HepG2 (cell line): ENCODE data around the gene RASSF7. TPM values are rescaled to one million over a fixed set of nuclear protein-coding genes. Genes with fewer than 3 reads are reported as not detected.

Source experiments
- CCDC6 ChIP-seq: sonication (generic); formaldehyde crosslinking; IDR thresholded peaks from 2 replicates; pipeline ENCODE4 v1.8.1; 2022; ENCODE audit warnings: mild to moderate bottlenecking, missing genetic modification reagents, moderate library complexity
- GLMP ChIP-seq: sonication (generic); formaldehyde crosslinking; IDR thresholded peaks from 2 replicates; pipeline ENCODE4 v1.9.0; 2021; ENCODE audit warnings: missing genetic modification reagents, mild to moderate bottlenecking, borderline replicate concordance
- HMGXB4 ChIP-seq, 2 experiments: sonication (generic) in 1 of 2; formaldehyde crosslinking in 1 of 2; IDR thresholded peaks; 2 replicates each; pipeline versions ENCODE4 v1.4.0 to v1.6.1; 2018 to 2020; ENCODE audit warnings: missing genetic modification reagents in 2 of 2, borderline replicate concordance in 1 of 2, low read depth in 1 of 2, mild to moderate bottlenecking in 1 of 2, missing biosample characterization in 1 of 2
- MTA1 ChIP-seq: sonication (generic); formaldehyde crosslinking; IDR thresholded peaks from 2 replicates; pipeline ENCODE4 v1.4.0; 2020; ENCODE audit warnings: missing genetic modification reagents, mild to moderate bottlenecking, borderline replicate concordance
- PCBP1 ChIP-seq: fragments of 200-400 bp; formaldehyde crosslinking; IDR thresholded peaks from 2 replicates; pipeline ENCODE4 v1.6.1; 2017; ENCODE audit warnings: mild to moderate bottlenecking, low read depth, low read length, borderline replicate concordance
- RBM39 ChIP-seq: fragments of 200-400 bp; formaldehyde crosslinking; IDR thresholded peaks from one replicate; pipeline ENCODE4 v1.6.1; 2018; ENCODE audit warnings: antibody characterized with exemption, mild to moderate bottlenecking, low read depth, low read length; ENCODE audit not compliant: poor library complexity, severe bottlenecking
- RXRB ChIP-seq: IDR thresholded peaks from 2 replicates; pipeline ENCODE4 v1.6.1; 2016; ENCODE audit warnings: borderline replicate concordance, missing genetic modification reagents, missing compliant biosample characterization
- SMC3 ChIP-seq: IDR thresholded peaks from 2 replicates; pipeline ENCODE4 v1.6.1; 2011; ENCODE audit warnings: low read length, improper control_type of control experiment
- ZKSCAN8 ChIP-seq: IDR thresholded peaks from 2 replicates; pipeline ENCODE4 v1.6.1; 2016; ENCODE audit warnings: borderline replicate concordance, missing genetic modification reagents, missing compliant biosample characterization
- ZNF383 ChIP-seq: sonication (generic); formaldehyde crosslinking; IDR thresholded peaks from 2 replicates; pipeline ENCODE4 v1.4.0; 2020; ENCODE audit warnings: missing genetic modification reagents, mild to moderate bottlenecking, borderline replicate concordance
- ZNF460 ChIP-seq: sonication (generic); formaldehyde crosslinking; IDR thresholded peaks from 2 replicates; pipeline ENCODE4 v1.5.1; 2020; ENCODE audit warnings: missing genetic modification reagents, mild to moderate bottlenecking, borderline replicate concordance
- ZNF510 ChIP-seq: sonication (generic); formaldehyde crosslinking; IDR thresholded peaks from 2 replicates; pipeline ENCODE4 v1.4.0; 2020; ENCODE audit warnings: low read depth, mild to moderate bottlenecking, missing genetic modification reagents
- ZNF652 ChIP-seq: IDR thresholded peaks from 2 replicates; pipeline ENCODE4 v1.6.1; 2016; ENCODE audit warnings: low read depth, borderline replicate concordance
- ZNF777 ChIP-seq: sonication (generic); formaldehyde crosslinking; IDR thresholded peaks from 2 replicates; pipeline ENCODE4 v1.4.0; 2020; ENCODE audit warnings: missing genetic modification reagents
- polyA plus RNA-seq, 8 experiments: library from polyadenylated mRNA; depleted of rRNA in 3 of 8; stranded (reverse) in 7 of 8; unstranded in 1 of 8; fragments of >200 nt; fragmentation: Illumina TruSeq in 4 of 8; extraction: Trizol in 4 of 8; gene quantifications; 2 replicates each; pipeline versions ENCODE4 v1.2.1 to v1.2.3, GENCODE V29; 2011 to 2016; ENCODE audit warnings: low read depth in 4 of 8, missing spikeins in 1 of 8, mixed read lengths in 1 of 8; ENCODE audit not compliant: insufficient read depth in 1 of 8
- total RNA-seq, 5 experiments: library from RNA; depleted of rRNA; stranded (reverse); fragments of >200 nt; fragmentation: Illumina TruSeq; extraction: Trizol; gene quantifications; 2 replicates each; pipeline ENCODE4 v1.2.3, GENCODE V29; 2016; ENCODE audit warnings: low read depth in 1 of 5
- TF ChIP-seq, protein P1 (sequence below): fragments of 450-650 bp; IDR thresholded peaks from 2 replicates; pipeline ENCODE4 v1.6.1; 2017
- TF ChIP-seq, protein P2 (sequence below): sonication (generic); formaldehyde crosslinking; IDR thresholded peaks from 2 replicates; pipeline ENCODE4 v1.4.0; 2020; ENCODE audit warnings: missing genetic modification reagents
- TF ChIP-seq, protein P3 (sequence below): sonication (generic); formaldehyde crosslinking; IDR thresholded peaks from 2 replicates; pipeline ENCODE4 v1.4.0; 2020; ENCODE audit warnings: mild to moderate bottlenecking, missing genetic modification reagents, borderline replicate concordance

RASSF7 gene
- total and polyA plus RNA-seq, 2 of the 13 experiments (the other 11 are each of a cell fraction or from before 2014, with no cell fraction given): 20.2 to 28.6 TPM

GRCh38 chr11:554428-555226 is 6.1 kb upstream of the RASSF7 start (continued):
- TF ChIP-seq ZNF460 (CRISPR knock-in tag) (no peak), ZNF777 (CRISPR knock-in tag) (no peak), GLMP (CRISPR knock-in tag) (no peak), CCDC6 (CRISPR knock-in tag) (no peak), RXRB (CRISPR knock-in tag) (no peak), HMGXB4 (CRISPR knock-in tag; IDR thresholded peaks at IDR 0.05; ENCODE audit: borderline replicate concordance in 1 of 2, low read depth in 1 of 2) (peak; percentile 35 to 47; a peak in 2 of 4 replicates), PCBP1 (0 out of 2 replicates have a peak, but pooled peaks have one; percentile 19), ZNF383 (CRISPR knock-in tag) (no peak), ZNF510 (no peak), MTA1 (CRISPR knock-in tag) (0 out of 2 replicates have a peak, but pooled peaks have one; percentile 11), SMC3 (no peak), ZKSCAN8 (no peak), ZNF652 (no peak), RBM39 (peak; percentile 32)
- TF ChIP-seq, protein P1, sequence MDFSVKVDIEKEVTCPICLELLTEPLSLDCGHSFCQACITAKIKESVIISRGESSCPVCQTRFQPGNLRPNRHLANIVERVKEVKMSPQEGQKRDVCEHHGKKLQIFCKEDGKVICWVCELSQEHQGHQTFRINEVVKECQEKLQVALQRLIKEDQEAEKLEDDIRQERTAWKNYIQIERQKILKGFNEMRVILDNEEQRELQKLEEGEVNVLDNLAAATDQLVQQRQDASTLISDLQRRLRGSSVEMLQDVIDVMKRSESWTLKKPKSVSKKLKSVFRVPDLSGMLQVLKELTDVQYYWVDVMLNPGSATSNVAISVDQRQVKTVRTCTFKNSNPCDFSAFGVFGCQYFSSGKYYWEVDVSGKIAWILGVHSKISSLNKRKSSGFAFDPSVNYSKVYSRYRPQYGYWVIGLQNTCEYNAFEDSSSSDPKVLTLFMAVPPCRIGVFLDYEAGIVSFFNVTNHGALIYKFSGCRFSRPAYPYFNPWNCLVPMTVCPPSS: no peak
- TF ChIP-seq, protein P2, sequence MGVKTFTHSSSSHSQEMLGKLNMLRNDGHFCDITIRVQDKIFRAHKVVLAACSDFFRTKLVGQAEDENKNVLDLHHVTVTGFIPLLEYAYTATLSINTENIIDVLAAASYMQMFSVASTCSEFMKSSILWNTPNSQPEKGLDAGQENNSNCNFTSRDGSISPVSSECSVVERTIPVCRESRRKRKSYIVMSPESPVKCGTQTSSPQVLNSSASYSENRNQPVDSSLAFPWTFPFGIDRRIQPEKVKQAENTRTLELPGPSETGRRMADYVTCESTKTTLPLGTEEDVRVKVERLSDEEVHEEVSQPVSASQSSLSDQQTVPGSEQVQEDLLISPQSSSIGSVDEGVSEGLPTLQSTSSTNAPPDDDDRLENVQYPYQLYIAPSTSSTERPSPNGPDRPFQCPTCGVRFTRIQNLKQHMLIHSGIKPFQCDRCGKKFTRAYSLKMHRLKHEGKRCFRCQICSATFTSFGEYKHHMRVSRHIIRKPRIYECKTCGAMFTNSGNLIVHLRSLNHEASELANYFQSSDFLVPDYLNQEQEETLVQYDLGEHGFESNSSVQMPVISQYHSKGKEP: no peak
- TF ChIP-seq, protein P3, sequence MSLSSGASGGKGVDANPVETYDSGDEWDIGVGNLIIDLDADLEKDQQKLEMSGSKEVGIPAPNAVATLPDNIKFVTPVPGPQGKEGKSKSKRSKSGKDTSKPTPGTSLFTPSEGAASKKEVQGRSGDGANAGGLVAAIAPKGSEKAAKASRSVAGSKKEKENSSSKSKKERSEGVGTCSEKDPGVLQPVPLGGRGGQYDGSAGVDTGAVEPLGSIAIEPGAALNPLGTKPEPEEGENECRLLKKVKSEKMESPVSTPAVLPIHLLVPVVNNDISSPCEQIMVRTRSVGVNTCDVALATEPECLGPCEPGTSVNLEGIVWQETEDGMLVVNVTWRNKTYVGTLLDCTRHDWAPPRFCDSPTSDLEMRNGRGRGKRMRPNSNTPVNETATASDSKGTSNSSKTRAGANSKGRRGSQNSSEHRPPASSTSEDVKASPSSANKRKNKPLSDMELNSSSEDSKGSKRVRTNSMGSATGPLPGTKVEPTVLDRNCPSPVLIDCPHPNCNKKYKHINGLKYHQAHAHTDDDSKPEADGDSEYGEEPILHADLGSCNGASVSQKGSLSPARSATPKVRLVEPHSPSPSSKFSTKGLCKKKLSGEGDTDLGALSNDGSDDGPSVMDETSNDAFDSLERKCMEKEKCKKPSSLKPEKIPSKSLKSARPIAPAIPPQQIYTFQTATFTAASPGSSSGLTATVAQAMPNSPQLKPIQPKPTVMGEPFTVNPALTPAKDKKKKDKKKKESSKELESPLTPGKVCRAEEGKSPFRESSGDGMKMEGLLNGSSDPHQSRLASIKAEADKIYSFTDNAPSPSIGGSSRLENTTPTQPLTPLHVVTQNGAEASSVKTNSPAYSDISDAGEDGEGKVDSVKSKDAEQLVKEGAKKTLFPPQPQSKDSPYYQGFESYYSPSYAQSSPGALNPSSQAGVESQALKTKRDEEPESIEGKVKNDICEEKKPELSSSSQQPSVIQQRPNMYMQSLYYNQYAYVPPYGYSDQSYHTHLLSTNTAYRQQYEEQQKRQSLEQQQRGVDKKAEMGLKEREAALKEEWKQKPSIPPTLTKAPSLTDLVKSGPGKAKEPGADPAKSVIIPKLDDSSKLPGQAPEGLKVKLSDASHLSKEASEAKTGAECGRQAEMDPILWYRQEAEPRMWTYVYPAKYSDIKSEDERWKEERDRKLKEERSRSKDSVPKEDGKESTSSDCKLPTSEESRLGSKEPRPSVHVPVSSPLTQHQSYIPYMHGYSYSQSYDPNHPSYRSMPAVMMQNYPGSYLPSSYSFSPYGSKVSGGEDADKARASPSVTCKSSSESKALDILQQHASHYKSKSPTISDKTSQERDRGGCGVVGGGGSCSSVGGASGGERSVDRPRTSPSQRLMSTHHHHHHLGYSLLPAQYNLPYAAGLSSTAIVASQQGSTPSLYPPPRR (CRISPR knock-in tag): no peak
